GM12874 (cell line): ENCODE data around the gene FXYD1.

ENCODE experiments used
- TF ChIP-seq, protein P1 (sequence below): IDR thresholded peaks from 2 replicates; pipeline ENCODE4 v1.5.1; 2011; ENCODE audit warnings: low read depth, mild to moderate bottlenecking, control low read depth, low read length, moderate library complexity; ENCODE audit not compliant: insufficient read depth

FXYD1 gene

DNA sequence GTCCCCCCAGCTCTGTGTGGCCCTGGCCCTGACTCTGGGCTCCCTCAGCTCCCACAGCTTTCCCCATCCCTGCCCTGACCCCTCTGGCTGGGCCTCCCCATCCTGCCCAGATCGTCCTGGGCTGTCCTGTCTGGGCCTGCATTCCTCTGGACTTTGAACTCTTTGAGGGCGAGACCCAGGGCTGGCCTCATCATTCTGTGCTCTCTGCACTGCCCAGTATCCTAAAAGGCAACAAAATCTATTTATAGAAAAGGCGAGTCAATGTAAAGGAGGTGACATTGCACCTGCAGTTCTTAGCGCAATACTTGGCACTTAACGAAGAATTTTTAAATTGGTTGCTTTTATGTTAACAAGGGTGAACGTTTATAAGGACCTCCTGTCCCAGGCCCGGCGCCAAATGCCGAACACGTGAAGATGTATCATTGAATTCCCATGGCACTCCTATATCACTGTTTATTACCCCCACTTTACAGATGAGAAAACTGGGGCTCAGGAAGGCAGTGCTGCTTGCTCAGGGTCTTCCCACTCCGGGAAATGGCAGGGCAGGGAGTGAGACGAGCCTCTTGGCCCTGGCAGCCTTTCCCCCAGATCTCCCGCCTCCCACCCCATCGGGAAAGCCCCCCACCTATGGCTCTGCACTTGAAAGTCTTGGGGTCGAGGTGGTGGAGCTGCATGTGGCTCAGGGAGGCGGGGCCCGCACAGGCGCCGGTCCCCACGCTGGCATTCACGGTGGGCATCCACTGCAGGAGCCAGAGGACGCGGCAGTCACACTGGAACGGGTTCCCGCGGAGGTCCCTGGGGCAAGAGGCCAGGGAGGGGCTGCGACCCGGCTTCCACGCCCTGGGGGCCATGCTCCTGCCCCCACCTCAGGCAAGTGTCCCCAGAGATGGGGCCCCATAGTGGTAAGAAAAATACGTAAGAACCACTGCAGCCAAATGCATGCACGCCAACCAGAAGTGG lies 7.6 kb upstream of the FXYD1 start:
- TF ChIP-seq, protein P1, sequence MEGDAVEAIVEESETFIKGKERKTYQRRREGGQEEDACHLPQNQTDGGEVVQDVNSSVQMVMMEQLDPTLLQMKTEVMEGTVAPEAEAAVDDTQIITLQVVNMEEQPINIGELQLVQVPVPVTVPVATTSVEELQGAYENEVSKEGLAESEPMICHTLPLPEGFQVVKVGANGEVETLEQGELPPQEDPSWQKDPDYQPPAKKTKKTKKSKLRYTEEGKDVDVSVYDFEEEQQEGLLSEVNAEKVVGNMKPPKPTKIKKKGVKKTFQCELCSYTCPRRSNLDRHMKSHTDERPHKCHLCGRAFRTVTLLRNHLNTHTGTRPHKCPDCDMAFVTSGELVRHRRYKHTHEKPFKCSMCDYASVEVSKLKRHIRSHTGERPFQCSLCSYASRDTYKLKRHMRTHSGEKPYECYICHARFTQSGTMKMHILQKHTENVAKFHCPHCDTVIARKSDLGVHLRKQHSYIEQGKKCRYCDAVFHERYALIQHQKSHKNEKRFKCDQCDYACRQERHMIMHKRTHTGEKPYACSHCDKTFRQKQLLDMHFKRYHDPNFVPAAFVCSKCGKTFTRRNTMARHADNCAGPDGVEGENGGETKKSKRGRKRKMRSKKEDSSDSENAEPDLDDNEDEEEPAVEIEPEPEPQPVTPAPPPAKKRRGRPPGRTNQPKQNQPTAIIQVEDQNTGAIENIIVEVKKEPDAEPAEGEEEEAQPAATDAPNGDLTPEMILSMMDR, result no peak

DNA sequence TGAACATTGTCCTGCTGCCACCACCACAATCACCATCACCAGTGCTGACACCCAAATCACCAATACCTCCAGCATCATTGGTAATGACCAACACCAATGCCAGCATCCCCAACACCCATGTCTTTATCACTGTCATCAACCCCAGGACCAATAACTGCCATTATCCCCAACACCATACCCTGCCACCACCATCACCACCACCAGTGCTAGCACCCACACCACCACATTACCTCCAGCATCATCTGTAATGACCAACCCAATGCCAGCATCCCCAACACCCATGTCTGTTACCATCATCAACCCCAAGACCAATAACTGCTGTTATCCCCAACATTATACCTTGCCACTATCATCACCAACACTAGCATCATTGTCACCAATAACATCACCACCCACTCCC lies 6.4 kb upstream of the FXYD1 start:
- TF ChIP-seq, protein P1, result no peak

GRCh38 chr19:35133826-35134225 lies 4.8 kb upstream of the FXYD1 start:
- TF ChIP-seq, protein P1, result no peak

- TF ChIP-seq, protein P1, result no peak
These were observed 3.9 kb upstream of the FXYD1 start, which contains the start of gene LGI4 for GRCh38 chr19:35134601-35135242. TSS of gene LGI4 (minus strand) at chr19:35135059. CDS start at chr19:35134680, 379 bp downstream.

DNA sequence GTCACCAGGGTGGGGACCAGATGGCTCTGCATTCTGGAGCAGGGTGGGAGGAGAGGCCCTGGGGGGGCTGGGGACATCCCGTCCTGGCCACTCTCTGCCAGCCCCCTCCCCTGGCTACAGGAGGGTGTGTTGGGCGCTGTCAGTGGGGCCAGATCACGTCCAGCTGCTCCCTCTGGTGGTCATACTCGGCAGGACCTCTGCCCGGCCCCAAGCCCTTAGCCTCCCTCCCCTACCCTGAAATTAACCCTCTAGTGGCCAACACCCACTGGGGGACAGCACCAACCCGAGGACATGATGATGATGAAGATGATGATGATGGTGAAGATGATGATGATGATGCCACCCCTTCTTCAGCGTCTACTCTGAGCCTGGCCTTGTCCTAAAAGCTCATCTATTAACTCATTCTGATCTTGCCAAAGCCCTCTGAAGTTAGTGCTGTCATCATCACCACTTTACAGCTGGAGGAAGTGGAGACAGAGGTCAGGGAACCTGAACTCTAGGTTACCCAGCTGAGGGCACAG lies 3.2 kb upstream of the FXYD1 start:
- TF ChIP-seq, protein P1, result peak; percentile 91

- TF ChIP-seq, protein P1, result no peak
These were observed 2.4 kb upstream of the FXYD1 start for GRCh38 chr19:35136231-35136630.
